ENCODE measurements around the gene LZTR1. TPM values are rescaled to one million over a fixed set of nuclear protein-coding genes. Genes with fewer than 3 reads are reported as not detected.
A peak's percentile ranks its signal among the peaks of the same experiment; 100 is the strongest.

LZTR1 gene
- total and polyA plus RNA-seq, 2 of the 4 experiments (the other 2 are of a cell fraction), result 22.8 to 41.3 TPM

GRCh38 chr22:20990184-20991180, 8.4 kb downstream of the LZTR1 start:
- no peak overlapping the region for H3K14ac ChIP-seq (replicated peaks; ENCODE audit: low read depth, low read length)
- H3K4ac ChIP-seq (ENCODE audit: low read depth, low read length), result no peak overlapping the region
- H2BK5ac ChIP-seq (ENCODE audit: low read depth, low read length, poor library complexity, severe bottlenecking), result no peak overlapping the region
- H4K20me1 ChIP-seq (ENCODE audit: insufficient read depth, low read length), result no peaks in the 10 kb centered on the region
- H3K27me3 ChIP-seq (ENCODE audit: control insufficient read depth, insufficient read depth, low read length), result no peaks in the 10 kb centered on the region
- peak overlapping the region; percentile 42 for H2AK9ac ChIP-seq (replicated peaks; ENCODE audit: low read depth, low read length, poor library complexity)
- POLR2A ChIA-PET (ENCODE audit: unreplicated experiment), result no interaction called here
- no peak overlapping the region for H3K4me2 ChIP-seq (ENCODE audit: low read depth, low read length)
- no peak overlapping the region for H3K18ac ChIP-seq (ENCODE audit: low read depth, low read length)
- no peaks in the 10 kb centered on the region for H3K4me1 ChIP-seq (ENCODE audit: control insufficient read depth, insufficient read depth, low read length)
- H2BK15ac ChIP-seq (ENCODE audit: low read depth, low read length), result no peak overlapping the region
- no peak for DNase-seq
- no peak overlapping the region for H3K4me3 ChIP-seq (ENCODE audit: insufficient read depth, low read depth, low read length)
- H3K36me3 ChIP-seq (ENCODE audit: control insufficient read depth, insufficient read depth, low read length), result peaks cover 59% of the 10 kb centered on the region
- dilution Hi-C loops (cut with HindIII; ENCODE audit: low sequenced_read_pairs, unreplicated experiment), result no loop called here
- no peak overlapping the region for H4K8ac ChIP-seq (ENCODE audit: low read depth in 2 of 2, low read length in 2 of 2)
- no peaks in the 10 kb centered on the region for H3K9me1 ChIP-seq (ENCODE audit: insufficient read depth, low read length)
- intact Hi-C loops (cut with micrococcal nuclease), result no loop called here
- TF ChIP-seq RFX5 (IDR thresholded peaks at IDR 0.05; ENCODE audit: low read depth, low read length) (no peak), SMC3 (IDR thresholded peaks at IDR 0.05; ENCODE audit: low read depth, low read length) (no peak), RCOR1 (IDR thresholded peaks at IDR 0.05; ENCODE audit: insufficient replicate concordance, low read length) (no peak), USF2 (IDR thresholded peaks at IDR 0.05; ENCODE audit: low read depth, low read length) (no peak), ELK1 (IDR thresholded peaks at IDR 0.05; ENCODE audit: borderline replicate concordance, low read depth, low read length) (no peak), RAD21 (IDR thresholded peaks at IDR 0.05; ENCODE audit: low read length) (no peak), FOS (IDR thresholded peaks at IDR 0.05; ENCODE audit: low read depth, low read length) (no peak), MXI1 (IDR thresholded peaks at IDR 0.05; ENCODE audit: borderline replicate concordance, low read depth, low read length) (no peak), MAFK (IDR thresholded peaks at IDR 0.05; ENCODE audit: low read depth, low read length) (no peak), NFE2L2 (IDR thresholded peaks at IDR 0.05; ENCODE audit: low read depth, low read length) (no peak), CEBPB (IDR thresholded peaks at IDR 0.05; ENCODE audit: low read depth, low read length) (no peak), MAZ (IDR thresholded peaks at IDR 0.05; ENCODE audit: borderline replicate concordance, low read depth, low read length) (no peak), CTCF (conservative IDR thresholded peaks at IDR 0.05; ENCODE audit: low read depth, low read length) (no peak)
- peaks cover 0 to 12% of the 10 kb centered on the region in 2 experiments; a peak in 2 of 4 replicates for H3K79me1 ChIP-seq (ENCODE audit: low read depth in 1 of 2, low read length in 2 of 2)
- no peak overlapping the region for H3K27ac ChIP-seq (ENCODE audit: insufficient read depth, low read length)
- no peak overlapping the region for H3K9ac ChIP-seq (ENCODE audit: low read depth, low read length)
- WGBS, 2 experiments (ENCODE audit: extremely low coverage in 2 of 2, insufficient read length in 1 of 2), result 85% methylated on average over 3 of the region's 21 CpGs; no CpG with 5 or more reads in 1 of the 2 experiments
- no peaks in the 10 kb centered on the region for H3K9me3 ChIP-seq (ENCODE audit: control insufficient read depth, insufficient read depth, low read length)
- H4K91ac ChIP-seq (ENCODE audit: insufficient read depth, low read depth, low read length), result no peak overlapping the region
- H2AFZ ChIP-seq (replicated peaks; ENCODE audit: low read length, poor library complexity), result no peak overlapping the region
- no peak overlapping the region for H4K5ac ChIP-seq (ENCODE audit: low read depth, low read length)
- BruUV-seq (replicated peaks), result no TSS peak
- H2BK20ac ChIP-seq (ENCODE audit: low read depth, low read length), result no peak overlapping the region
- no peak overlapping the region for H2AK5ac ChIP-seq (ENCODE audit: low read depth, low read length)
- H3K23ac ChIP-seq (ENCODE audit: low read depth, low read length), result no peak overlapping the region
- ATAC-seq (ENCODE audit: low read depth), result no peak
- H2BK120ac ChIP-seq (ENCODE audit: low read depth, low read length), result no peak overlapping the region
- H3K56ac ChIP-seq (ENCODE audit: extremely low read depth, insufficient read depth, low read length), result no peak overlapping the region
- CTCF ChIA-PET, result interaction anchor here (0.5 kb wide), 1 partner anchor 36 kb away, joined by 3 read pairs; no protein-coding TSS in a partner anchor
- in situ Hi-C loops (cut with MboI; ENCODE audit: low sequenced_read_pairs), result no loop called here
